Mucosa of descending colon (tissue), 3 donors: ENCODE results near the gene STK32B. TPM values are rescaled to one million over a fixed set of nuclear protein-coding genes. Genes with fewer than 3 reads are reported as not detected.

Experiments
- ATAC-seq: fragments of 200-7000 bp; cut with Tn5 transposase; one replicate; pipeline ENCODE4 v1.9.1; 2020; ENCODE audit warnings: mild to moderate bottlenecking, moderate library complexity
- DNase-seq, 3 donors: peaks; one replicate each; pipeline ENCODE4 v3.0.0-alpha.2; 2020
- H3K36me3 ChIP-seq: fragments of 200-600 bp; one replicate; pipeline ENCODE4 v1.8.0; 2021; ENCODE audit warnings: low read depth, mild to moderate bottlenecking
- H3K4me1 ChIP-seq: fragments of 200-600 bp; one replicate; pipeline ENCODE4 v1.8.0; 2021; ENCODE audit warnings: low read depth, mild to moderate bottlenecking
- H3K4me3 ChIP-seq: fragments of 200-600 bp; one replicate; pipeline ENCODE4 v1.8.0; 2021; ENCODE audit warnings: mild to moderate bottlenecking
- H3K9me3 ChIP-seq: fragments of 200-600 bp; one replicate; pipeline ENCODE4 v1.8.0; 2021; ENCODE audit warnings: mild to moderate bottlenecking
- intact Hi-C, 2 donors: fragments of 100-400 bp; cut with DNase I in 1 of 2; cut with micrococcal nuclease in 1 of 2; formaldehyde crosslinking; loops; one replicate each; pipeline versions ENCODE4 v1.11.0 to v1.11.1; 2022; cut with DNase I, micrococcal nuclease
- total RNA-seq, 3 donors: library from RNA; stranded (reverse); fragmentation: NEBNext Ultra II Directional in 2 of 3; extraction: Animal tissue kit (Norgen Biotek cat#: 25700) in 2 of 3; gene quantifications; one replicate each; pipeline versions ENCODE4 v1.2.1 to v1.2.4, GENCODE V29; 2021 to 2023
- TF ChIP-seq, protein P1 (sequence below): fragments of 200-600 bp; IDR thresholded peaks from one replicate; pipeline ENCODE4 v1.8.0; 2022; ENCODE audit warnings: antibody characterized with exemption, mild to moderate bottlenecking
- donor health status: DM: no; HTN: no; CAD: no; lungs with moderate emphysema.
- donor health status: DM: no; HTN: no; CAD: no.
- donor health status: DM: no; HTN: yes; CAD: no.

Gene STK32B
- total RNA-seq, 3 donors from 2014 or later: 0.67 to 2.2 (median 1.1) TPM

DNA sequence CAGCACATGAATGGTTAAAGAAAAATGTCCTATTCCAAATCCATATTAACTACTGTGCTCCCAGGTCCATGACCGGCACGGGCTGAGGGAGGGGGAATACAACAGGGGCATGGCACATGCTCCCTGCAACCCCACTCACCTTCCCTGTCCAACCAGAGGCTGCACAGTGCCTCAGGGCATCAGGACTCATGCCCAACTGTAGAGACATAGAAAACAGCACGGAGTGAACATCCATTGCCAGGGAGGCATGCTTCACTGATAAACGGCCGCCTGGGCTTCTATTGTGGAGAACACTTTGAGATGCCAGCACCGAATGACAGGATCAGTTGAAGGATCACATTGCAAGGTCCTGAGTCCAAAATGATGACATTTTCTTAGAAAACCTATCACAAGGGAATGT lies 140.6 kb downstream of the STK32B start:
- DNase-seq (no peak), ATAC-seq (no peak)

DNA sequence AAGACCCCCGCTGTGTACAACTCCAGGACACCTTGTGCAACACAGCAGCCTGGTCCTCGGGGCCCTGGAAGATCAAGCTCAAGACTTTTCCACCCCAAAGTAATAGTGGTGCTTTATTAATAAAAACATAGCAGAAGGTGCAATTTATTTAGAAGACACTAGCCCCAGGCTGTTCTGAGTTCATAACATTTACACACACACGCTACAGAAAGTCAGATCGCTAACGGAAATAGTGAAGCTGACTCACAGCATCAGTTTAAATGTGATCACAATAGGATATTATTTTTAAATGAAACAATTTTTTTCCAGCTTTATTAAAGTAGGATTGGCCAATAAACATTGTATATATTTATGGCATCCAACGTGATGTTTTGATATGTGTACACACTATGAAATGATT lies 141.0 kb downstream of the STK32B start:
- TF ChIP-seq, protein P1, sequence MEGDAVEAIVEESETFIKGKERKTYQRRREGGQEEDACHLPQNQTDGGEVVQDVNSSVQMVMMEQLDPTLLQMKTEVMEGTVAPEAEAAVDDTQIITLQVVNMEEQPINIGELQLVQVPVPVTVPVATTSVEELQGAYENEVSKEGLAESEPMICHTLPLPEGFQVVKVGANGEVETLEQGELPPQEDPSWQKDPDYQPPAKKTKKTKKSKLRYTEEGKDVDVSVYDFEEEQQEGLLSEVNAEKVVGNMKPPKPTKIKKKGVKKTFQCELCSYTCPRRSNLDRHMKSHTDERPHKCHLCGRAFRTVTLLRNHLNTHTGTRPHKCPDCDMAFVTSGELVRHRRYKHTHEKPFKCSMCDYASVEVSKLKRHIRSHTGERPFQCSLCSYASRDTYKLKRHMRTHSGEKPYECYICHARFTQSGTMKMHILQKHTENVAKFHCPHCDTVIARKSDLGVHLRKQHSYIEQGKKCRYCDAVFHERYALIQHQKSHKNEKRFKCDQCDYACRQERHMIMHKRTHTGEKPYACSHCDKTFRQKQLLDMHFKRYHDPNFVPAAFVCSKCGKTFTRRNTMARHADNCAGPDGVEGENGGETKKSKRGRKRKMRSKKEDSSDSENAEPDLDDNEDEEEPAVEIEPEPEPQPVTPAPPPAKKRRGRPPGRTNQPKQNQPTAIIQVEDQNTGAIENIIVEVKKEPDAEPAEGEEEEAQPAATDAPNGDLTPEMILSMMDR: no peak
- ATAC-seq (no peak), DNase-seq (no peak)
- Histone ChIP-seq H3K36me3 (no peaks in the 10 kb centered on the region), H3K4me3 (no peak overlapping the region), H3K9me3 (no peaks in the 10 kb centered on the region), H3K4me1 (no peaks in the 10 kb centered on the region)
- intact Hi-C loops: no loop called here

More for the DNA sequence above, 140.6 kb downstream of the STK32B start:
- H3K9me3 ChIP-seq: no peaks in the 10 kb centered on the region
- no peaks in the 10 kb centered on the region for H3K4me1 ChIP-seq
- TF ChIP-seq, protein P1: no peak
- intact Hi-C loops: no loop called here
- H3K36me3 ChIP-seq: no peaks in the 10 kb centered on the region
- H3K4me3 ChIP-seq: no peak overlapping the region

DNA sequence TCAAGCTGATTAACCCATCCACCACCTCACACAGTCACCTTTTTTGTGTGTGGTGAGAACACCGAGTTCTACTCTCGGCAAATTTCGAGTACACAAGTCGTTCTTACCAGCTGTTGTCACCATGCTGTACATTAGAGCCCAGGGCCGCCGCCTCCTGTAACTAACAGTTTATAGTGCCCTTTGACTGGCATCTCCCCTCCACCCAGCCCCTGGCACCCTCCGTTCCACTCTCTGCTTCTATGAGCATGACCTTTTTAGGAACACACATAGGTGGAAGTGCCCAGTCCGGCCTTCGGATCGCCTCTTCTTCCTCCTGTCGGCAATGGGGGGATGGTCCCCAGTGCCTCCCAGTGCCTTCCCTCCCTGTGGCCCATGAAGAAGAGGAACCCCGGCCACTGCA lies 141.4 kb downstream of the STK32B start:
- no peaks in the 10 kb centered on the region for H3K4me1 ChIP-seq
- no peaks in the 10 kb centered on the region for H3K36me3 ChIP-seq
- TF ChIP-seq, protein P1: no peak
- no peaks in the 10 kb centered on the region for H3K9me3 ChIP-seq
- DNase-seq: no peak
- intact Hi-C loops: no loop called here
- ATAC-seq: no peak
- H3K4me3 ChIP-seq: no peak overlapping the region

DNA sequence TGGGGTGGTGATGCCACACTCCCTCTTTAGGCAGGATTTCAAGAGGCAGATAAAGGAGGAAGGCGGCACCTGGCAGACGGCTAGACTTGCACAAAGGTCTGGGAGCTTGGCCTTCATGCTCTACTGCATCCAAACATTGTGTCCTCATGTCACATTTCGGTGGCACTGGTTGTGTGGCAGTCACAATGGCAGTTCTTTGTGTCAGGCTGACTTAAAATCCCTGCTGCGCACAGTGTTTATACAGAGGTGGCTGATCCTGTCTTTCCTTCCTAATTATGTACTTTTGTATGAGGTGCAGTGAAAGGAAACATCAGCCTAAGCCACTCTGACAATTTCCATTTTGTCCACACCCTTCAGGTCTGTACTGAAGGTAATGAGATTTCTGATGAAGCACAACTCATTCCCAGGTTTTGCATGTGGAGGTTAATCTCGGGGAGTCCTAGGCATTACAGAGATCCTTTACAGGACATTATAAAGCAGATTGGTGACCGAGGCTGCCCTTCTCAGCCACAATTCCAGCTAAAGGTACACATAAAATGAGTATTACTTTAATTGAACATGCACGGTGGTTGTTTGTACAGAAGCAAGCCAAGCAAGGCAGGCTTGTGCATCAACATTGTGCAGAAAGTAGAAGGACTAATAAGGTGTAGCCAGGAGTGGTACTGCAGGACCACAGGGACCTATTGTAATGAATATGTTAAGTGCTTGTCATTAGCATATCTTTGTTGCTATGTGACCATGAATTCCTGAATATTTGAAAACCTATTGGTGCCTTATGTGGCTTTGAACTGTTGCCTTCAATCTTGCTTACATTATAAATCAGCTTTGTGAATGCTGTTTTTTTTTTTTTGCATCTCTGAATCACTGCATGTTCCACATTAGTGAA lies 147.6 kb downstream of the STK32B start:
- intact Hi-C loops: no loop called here
- no peak overlapping the region for H3K4me3 ChIP-seq

DNA sequence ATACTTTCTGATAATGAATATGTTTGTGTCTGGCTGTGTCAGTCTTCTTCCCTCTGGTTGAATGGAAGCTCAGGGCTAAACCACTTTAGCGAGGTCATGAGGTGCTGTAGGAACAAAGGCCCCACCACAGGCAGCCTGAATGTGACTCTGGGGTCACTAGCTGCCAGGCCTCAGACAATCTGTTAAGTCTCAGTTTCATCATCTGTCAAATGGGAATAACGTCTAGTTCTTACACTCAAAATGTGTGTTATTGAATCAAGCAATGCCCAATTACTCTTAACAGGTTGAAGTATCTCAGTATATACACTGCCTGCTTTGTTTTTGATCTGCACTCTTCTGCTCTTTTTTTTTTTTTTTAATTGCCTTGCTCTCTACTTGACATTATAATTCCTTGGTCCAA lies 148.6 kb downstream of the STK32B start:
- intact Hi-C loops: no loop called here
- Histone ChIP-seq H3K4me1 (no peaks in the 10 kb centered on the region), H3K36me3 (no peaks in the 10 kb centered on the region), H3K9me3 (no peaks in the 10 kb centered on the region), H3K4me3 (no peak overlapping the region)
- TF ChIP-seq, protein P1: no peak
- DNase-seq (no peak), ATAC-seq (no peak)

More for the DNA sequence above, 147.6 kb downstream of the STK32B start:
- no peaks in the 10 kb centered on the region for H3K9me3 ChIP-seq
- H3K36me3 ChIP-seq: no peaks in the 10 kb centered on the region
- H3K4me1 ChIP-seq: no peaks in the 10 kb centered on the region
- TF ChIP-seq, protein P1: no peak
- ATAC-seq (no peak), DNase-seq (no peak)
